HCT116 (cell line): ENCODE data around the gene FRMD4A. TPM values are rescaled to one million over a fixed set of nuclear protein-coding genes. Genes with fewer than 3 reads are reported as not detected.

Source experiments
- ATAC-seq: fragments of 200-7000 bp; cut with Tn5 transposase; 2 replicates; pipeline ENCODE4 v1.9.1; 2020; ENCODE audit warnings: mild to moderate bottlenecking, moderate library complexity
- BruUV-seq: library from RNA; stranded (reverse); fragments of 400-500 nt; replicated peaks from 2 replicates; lab custom pipeline; 2021; lab: Mats Ljungman, UMichigan
- CTCF ChIA-PET: fragments of 300-600 bp; sonication (Branson Sonifier 250); formaldehyde crosslinking; loops from one replicate; lab custom pipeline; 2021; ENCODE audit warnings: antibody characterized with exemption; lab: Charles Lee
- POLR2A ChIA-PET: fragments of 300-600, 350-600 bp; sonication (Branson Sonifier 250); formaldehyde crosslinking; loops from one replicate; lab custom pipeline; 2021; ENCODE audit warnings: antibody characterized with exemption; lab: Charles Lee
- RAD21 ChIA-PET, 2 experiments: fragments of 300-600 bp; sonication (Branson Sonifier 250); formaldehyde crosslinking; loops; one replicate each; lab custom pipeline; 2023; ENCODE audit warnings: low total read pairs in 2 of 2; ENCODE audit not compliant: uncharacterized antibody in 2 of 2, unreplicated experiment in 2 of 2, low non-redundant PET in 1 of 2; lab: Charles Lee
- DNase-seq: peaks from one replicate; pipeline ENCODE4 v3.0.0-alpha.2; 2010; ENCODE audit warnings: low read depth, low spot score
- H2AFZ ChIP-seq: fragments of 200-600 bp; shearing (Covaris generic), sonication (generic); 2 replicates; pipeline ENCODE4 v1.6.1; 2017; ENCODE audit warnings: low read depth, mixed run types, mixed read lengths, antibody characterized with exemption, low read length; ENCODE audit not compliant: poor library complexity, severe bottlenecking
- H3K27ac ChIP-seq: 2 replicates; pipeline ENCODE4 v1.5.1; 2012; ENCODE audit warnings: low read depth, low read length
- H3K27me3 ChIP-seq: fragments of 200-600 bp; sonication (generic); 2 replicates; pipeline ENCODE4 v1.6.1; 2016; ENCODE audit warnings: mixed run types, low read length, mixed read lengths; ENCODE audit not compliant: insufficient read depth
- H3K36me3 ChIP-seq, 2 experiments: fragments of 200-500 bp in 1 of 2; fragments of 200-600 bp in 1 of 2; sonication (Bioruptor generic) in 1 of 2; sonication (generic) in 1 of 2; 2 replicates each; pipeline versions ENCODE4 v1.5.1 to v1.6.1; 2014 to 2016; ENCODE audit warnings: low read length in 2 of 2, inconsistent platforms in 1 of 2, mixed read lengths in 1 of 2, mixed run types in 1 of 2; ENCODE audit not compliant: insufficient read depth in 2 of 2, control insufficient read depth in 1 of 2
- H3K4me1 ChIP-seq, 2 experiments: fragments of 200-600 bp in 1 of 2; sonication (generic) in 1 of 2; 2 replicates each; pipeline versions ENCODE4 v1.5.1 to v1.6.1; 2012 to 2017; ENCODE audit warnings: low read length in 2 of 2, inconsistent platforms in 1 of 2, mild to moderate bottlenecking in 1 of 2, mixed read lengths in 1 of 2, mixed run types in 1 of 2, moderate library complexity in 1 of 2; ENCODE audit not compliant: insufficient read depth in 2 of 2, control insufficient read depth in 1 of 2
- H3K4me2 ChIP-seq: fragments of 200-600 bp; sonication (generic); 2 replicates; pipeline ENCODE4 v1.6.1; 2017; ENCODE audit warnings: mixed run types, low read length, mixed read lengths
- H3K4me3 ChIP-seq, 2 experiments: fragments of 200-600 bp in 1 of 2; sonication (generic) in 1 of 2; replicated peaks in 1 of 2; 2 replicates each; pipeline ENCODE4 v1.5.1; 2011 to 2016; ENCODE audit warnings: low read length in 2 of 2, control low read depth in 1 of 2, low read depth in 1 of 2, mild to moderate bottlenecking in 1 of 2, mixed read lengths in 1 of 2, mixed run types in 1 of 2
- H3K79me2 ChIP-seq: fragments of 200-600 bp; sonication (generic); 2 replicates; pipeline ENCODE4 v1.6.1; 2017; ENCODE audit warnings: mild to moderate bottlenecking, mixed run types, low read length, moderate library complexity, mixed read lengths; ENCODE audit not compliant: insufficient read depth
- H3K9ac ChIP-seq: fragments of 200-600 bp; sonication (generic); 2 replicates; pipeline ENCODE4 v1.6.1; 2016; ENCODE audit warnings: low read length, mixed read lengths
- H3K9me2 ChIP-seq: fragments of 200-600 bp; sonication (generic), shearing (Covaris generic); 2 replicates; pipeline ENCODE4 v1.6.1; 2017; ENCODE audit warnings: mixed run types, mild to moderate bottlenecking, moderate library complexity; ENCODE audit not compliant: insufficient read depth
- H3K9me3 ChIP-seq, 2 experiments: fragments of 200-500 bp in 1 of 2; fragments of 200-600 bp in 1 of 2; sonication (Bioruptor generic) in 1 of 2; sonication (generic) in 1 of 2; 2 replicates each; pipeline ENCODE4 v1.6.1; 2014 to 2017; ENCODE audit warnings: low read length in 2 of 2, mixed read lengths in 2 of 2, inconsistent platforms in 1 of 2, low read depth in 1 of 2, mild to moderate bottlenecking in 1 of 2, mixed run types in 1 of 2, moderate library complexity in 1 of 2; ENCODE audit not compliant: control insufficient read depth in 1 of 2, insufficient read depth in 1 of 2
- H4K20me1 ChIP-seq: fragments of 200-600 bp; sonication (generic), shearing (Covaris generic); 2 replicates; pipeline ENCODE4 v1.6.1; 2017; ENCODE audit warnings: mixed run types, mild to moderate bottlenecking, moderate library complexity; ENCODE audit not compliant: insufficient read depth
- ATF3 ChIP-seq: IDR thresholded peaks from 2 replicates; pipeline ENCODE4 v1.6.1; 2012
- CTCF ChIP-seq, 3 experiments: fragments of 200-600 bp in 1 of 3; sonication (generic) in 1 of 3; IDR thresholded peaks in 2 of 3; conservative IDR thresholded peaks in 1 of 3; 2 replicates each; pipeline ENCODE4 v1.5.1; 2012 to 2017; ENCODE audit warnings: low read depth in 2 of 3, low read length in 2 of 3, antibody characterized with exemption in 1 of 3, borderline replicate concordance in 1 of 3, control low read depth in 1 of 3, mild to moderate bottlenecking in 1 of 3, mixed read lengths in 1 of 3, mixed run types in 1 of 3, moderate library complexity in 1 of 3; ENCODE audit not compliant: insufficient read depth in 1 of 3
- ELF1 ChIP-seq: IDR thresholded peaks from 2 replicates; pipeline ENCODE4 v1.6.1; 2012; ENCODE audit warnings: low read depth, borderline replicate concordance
- TCF7L2 ChIP-seq: IDR thresholded peaks from 2 replicates; pipeline ENCODE4 v1.7.0; 2011; ENCODE audit warnings: borderline replicate concordance, inconsistent platforms; ENCODE audit not compliant: insufficient read depth, insufficient read length; ENCODE audit errors: extremely low read depth
- YY1 ChIP-seq: IDR thresholded peaks from 2 replicates; pipeline ENCODE4 v1.6.1; 2011; ENCODE audit warnings: low read length, low read depth, moderate library complexity, mild to moderate bottlenecking; ENCODE audit not compliant: insufficient replicate concordance; ENCODE audit errors: extremely low read depth
- ZBTB33 ChIP-seq: IDR thresholded peaks from 2 replicates; pipeline ENCODE4 v1.6.1; 2011; ENCODE audit warnings: mild to moderate bottlenecking, low read length, moderate library complexity; ENCODE audit not compliant: insufficient replicate concordance; ENCODE audit errors: extremely low read depth
- intact Hi-C: fragments of 100-400 bp; cut with micrococcal nuclease; formaldehyde crosslinking; loops from 2 replicates; pipeline ENCODE4 v1.10.0; 2022
- total RNA-seq: library from RNA; stranded (reverse); gene quantifications from one replicate; pipeline ENCODE4 v1.2.1, GENCODE V29; 2021; ENCODE audit not compliant: unreplicated experiment

The FRMD4A gene
- total RNA-seq, 1 experiment from 2014 or later = 0.20 TPM

- no peak overlapping the region for H2AFZ ChIP-seq
- POLR2A ChIA-PET = interaction anchor here (1.5 to 1.7 kb wide), 2 partner anchors 9 to 11 kb away, joined by 3 to 6 read pairs; no protein-coding TSS in a partner anchor
- no peaks in the 10 kb centered on the region for H3K79me2 ChIP-seq
- no peaks in the 10 kb centered on the region for H3K36me3 ChIP-seq
- peak overlapping the region; percentile 60 for H3K4me2 ChIP-seq
- H3K4me1 ChIP-seq = peaks cover 2 to 18% of the 10 kb centered on the region in 2 experiments; a peak in 3 of 4 replicates
- no TSS peak for BruUV-seq
- TF ChIP-seq ELF1 (no peak), CTCF (IDR thresholded peaks at IDR 0.05 in 2 of 3, conservative IDR thresholded peaks at IDR 0.05 in 1 of 3; ENCODE audit: borderline replicate concordance in 1 of 3, insufficient read depth in 1 of 3, low read depth in 2 of 3, low read length in 2 of 3) (peak in 2 of 3 experiments; percentile 50; a peak in 4 of 6 replicates), TCF7L2 (no peak), YY1 (no peak), ZBTB33 (no peak), ATF3 (no peak)
- intact Hi-C loops = no loop called here
- H3K27me3 ChIP-seq = peaks cover 19% of the 10 kb centered on the region; the same call in 1 of the 2 replicates
- no peak overlapping the region for H3K27ac ChIP-seq
- no peak overlapping the region for H3K4me3 ChIP-seq
- no peaks in the 10 kb centered on the region for H3K9me2 ChIP-seq
- DNase-seq (peak; percentile 32), ATAC-seq (peak; percentile 82)
- no peaks in the 10 kb centered on the region for H4K20me1 ChIP-seq
- H3K9me3 ChIP-seq = no peaks in the 10 kb centered on the region
- RAD21 ChIA-PET = interaction anchor here in 1 of 2 experiments (0.9 kb wide), 1 partner anchor 47 kb away, joined by 3 read pairs; no protein-coding TSS in a partner anchor
- no peak overlapping the region for H3K9ac ChIP-seq
- CTCF ChIA-PET = interaction anchor here (0.7 to 1.8 kb wide), 4 partner anchors 8 to 43 kb away, joined by 3 to 6 read pairs (median 3); no protein-coding TSS in a partner anchor
These were observed 86.6 kb downstream of the FRMD4A start for GRCh38 chr10:14244147-14244546.
